SK-N-SH (cell line): ENCODE data around the gene VPS16. TPM values are rescaled to one million over a fixed set of nuclear protein-coding genes. Genes with fewer than 3 reads are reported as not detected.

ENCODE experiments used
- CTCF ChIA-PET: fragments of 300-600, 350-600 bp; formaldehyde crosslinking; extraction: SDS; loops from one replicate; lab custom pipeline; 2021; lab: Yijun Ruan, JAX
- POLR2A ChIA-PET: fragments of 350-600 bp; sonication (Branson Sonifier 250); formaldehyde crosslinking; extraction: SDS; loops from one replicate; lab custom pipeline; 2020; ENCODE audit warnings: antibody characterized with exemption, inconsistent platforms; lab: Yijun Ruan, JAX
- DNase-seq: peaks from one replicate; pipeline ENCODE4 v3.0.0; 2012
- H2AFZ ChIP-seq: fragments of 200-600 bp; sonication (generic); 2 replicates; pipeline ENCODE4 v1.8.1; 2016; ENCODE audit warnings: antibody characterized with exemption, mild to moderate bottlenecking, low read depth
- H3F3A ChIP-seq: fragments of 200-600 bp; sonication (generic); replicated peaks from 2 replicates; pipeline ENCODE3; 2016; ENCODE audit warnings: antibody characterized with exemption, mild to moderate bottlenecking; ENCODE audit not compliant: insufficient read depth
- H3K27ac ChIP-seq, 2 experiments: fragments of 200-500 bp in 1 of 2; fragments of 200-600 bp in 1 of 2; sonication (Bioruptor generic) in 1 of 2; sonication (generic), shearing (Covaris generic) in 1 of 2; 2 replicates each; pipeline versions ENCODE4 v1.5.1 to v1.6.1; 2014 to 2016; ENCODE audit warnings: low read depth in 2 of 2, inconsistent platforms in 1 of 2, low read length in 1 of 2, mild to moderate bottlenecking in 1 of 2, mixed read lengths in 1 of 2
- H3K27me3 ChIP-seq: fragments of 200-600 bp; sonication (generic), shearing (Covaris generic); 2 replicates; pipeline ENCODE4 v1.6.1; 2016; ENCODE audit warnings: mixed run types; ENCODE audit not compliant: insufficient read depth
- H3K36me3 ChIP-seq, 2 experiments: fragments of 200-500 bp in 1 of 2; fragments of 200-600 bp in 1 of 2; sonication (Bioruptor generic) in 1 of 2; sonication (generic) in 1 of 2; replicated peaks in 1 of 2; 2 replicates each; pipeline versions ENCODE3 to v1.5.1; 2014 to 2016; ENCODE audit warnings: low read length in 1 of 2, mild to moderate bottlenecking in 1 of 2; ENCODE audit not compliant: insufficient read depth in 2 of 2, control insufficient read depth in 1 of 2
- H3K4me1 ChIP-seq, 2 experiments: fragments of 200-500 bp in 1 of 2; fragments of 200-600 bp in 1 of 2; sonication (Bioruptor generic) in 1 of 2; sonication (generic), shearing (Covaris generic) in 1 of 2; 2 replicates each; pipeline versions ENCODE4 v1.5.1 to v1.6.1; 2014 to 2016; ENCODE audit warnings: low read depth in 1 of 2, low read length in 1 of 2, mixed run types in 1 of 2; ENCODE audit not compliant: insufficient read depth in 2 of 2, control insufficient read depth in 1 of 2
- H3K4me2 ChIP-seq: fragments of 200-600 bp; sonication (generic), shearing (Covaris generic); 2 replicates; pipeline ENCODE4 v1.6.1; 2017; ENCODE audit warnings: mixed run types
- H3K4me3 ChIP-seq, 2 experiments: fragments of 200-500 bp in 1 of 2; fragments of 200-600 bp in 1 of 2; sonication (Bioruptor generic) in 1 of 2; sonication (generic), shearing (Covaris generic) in 1 of 2; 2 replicates each; pipeline versions ENCODE4 v1.5.1 to v1.8.1; 2014 to 2016; ENCODE audit warnings: low read depth in 2 of 2, inconsistent platforms in 1 of 2, low read length in 1 of 2, mild to moderate bottlenecking in 1 of 2, mixed read lengths in 1 of 2, moderate library complexity in 1 of 2
- H3K79me2 ChIP-seq: fragments of 200-600 bp; sonication (generic); 2 replicates; pipeline ENCODE4 v1.8.1; 2017; ENCODE audit warnings: mild to moderate bottlenecking; ENCODE audit not compliant: insufficient read depth
- H3K9ac ChIP-seq: fragments of 200-600 bp; sonication (generic); 2 replicates; pipeline ENCODE4 v1.6.1; 2017; ENCODE audit warnings: mixed run types
- H3K9me2 ChIP-seq: fragments of 200-600 bp; sonication (generic); 2 replicates; pipeline ENCODE4 v1.6.1; 2017; ENCODE audit warnings: mixed run types
- H3K9me3 ChIP-seq: fragments of 200-600 bp; sonication (generic); 2 replicates; pipeline ENCODE4 v1.6.1; 2017; ENCODE audit warnings: mixed run types, mild to moderate bottlenecking, moderate library complexity
- H4K20me1 ChIP-seq: fragments of 200-600 bp; sonication (generic); 2 replicates; pipeline ENCODE4 v1.6.1; 2017; ENCODE audit warnings: mild to moderate bottlenecking, mixed run types; ENCODE audit not compliant: insufficient read depth
- CHD2 ChIP-seq: fragments of 150-350 bp; IDR thresholded peaks from 2 replicates; pipeline ENCODE4 v1.6.1; 2018; ENCODE audit warnings: low read length; ENCODE audit not compliant: partially characterized antibody
- EP300 ChIP-seq, 2 experiments: IDR thresholded peaks; 2 replicates each; pipeline versions ENCODE4 v1.4.0 to v1.6.1; 2012; ENCODE audit warnings: borderline replicate concordance in 1 of 2, low read depth in 1 of 2, low read length in 1 of 2
- EZH2phosphoT487 ChIP-seq: fragments of 200-600 bp; sonication (generic); IDR thresholded peaks from 2 replicates; pipeline ENCODE4 v1.6.1; 2017; ENCODE audit warnings: low read depth, mixed run types, mild to moderate bottlenecking, antibody characterized with exemption, moderate library complexity, borderline replicate concordance
- FOXJ3 ChIP-seq: sonication (generic); formaldehyde crosslinking; IDR thresholded peaks from 2 replicates; pipeline ENCODE4 v1.5.1; 2020; ENCODE audit warnings: mild to moderate bottlenecking, missing genetic modification reagents
- FOXM1 ChIP-seq: IDR thresholded peaks from 2 replicates; pipeline ENCODE4 v1.4.0; 2012; ENCODE audit warnings: low read depth, mild to moderate bottlenecking
- JUND ChIP-seq: IDR thresholded peaks from 2 replicates; pipeline ENCODE4 v1.4.0; 2012
- MXI1 ChIP-seq: IDR thresholded peaks from 2 replicates; pipeline ENCODE4 v1.6.1; 2012; ENCODE audit warnings: mild to moderate bottlenecking, low read depth, low read length, improper control_type of control experiment
- NRF1 ChIP-seq: IDR thresholded peaks from 2 replicates; pipeline ENCODE4 v1.6.1; 2012; ENCODE audit warnings: low read depth, mild to moderate bottlenecking, low read length
- RAD21 ChIP-seq: IDR thresholded peaks from 2 replicates; pipeline ENCODE4 v1.6.1; 2012; ENCODE audit warnings: mild to moderate bottlenecking, low read length
- RXRA ChIP-seq: IDR thresholded peaks from 2 replicates; pipeline ENCODE4 v1.4.0; 2012; ENCODE audit warnings: low read depth, mild to moderate bottlenecking, borderline replicate concordance
- SMC3 ChIP-seq: IDR thresholded peaks from 2 replicates; pipeline ENCODE4 v1.6.1; 2012; ENCODE audit warnings: low read depth, low read length, improper control_type of control experiment
- USF2 ChIP-seq: fragments of 150-350 bp; IDR thresholded peaks from 2 replicates; pipeline ENCODE4 v1.6.1; 2017; ENCODE audit warnings: antibody characterized with exemption, low read length, low read depth, borderline replicate concordance
- WGBS: methylation state at CpG from one replicate; pipeline ENCODE4 v1.1.6; 2017; ENCODE audit warnings: low lambda C conversion rate; 5-methylcytosine and 5-hydroxymethylcytosine counted together
- polyA plus RNA-seq, 3 experiments: library from polyadenylated mRNA; depleted of rRNA; stranded (reverse); fragments of >200 nt; gene quantifications; 2 replicates each; pipeline ENCODE4 v1.2.3, GENCODE V29; 2012
- TF ChIP-seq, protein P1 (sequence below): IDR thresholded peaks from 2 replicates; pipeline ENCODE4 v1.6.1; 2012; ENCODE audit warnings: mild to moderate bottlenecking, low read depth, low read length, moderate library complexity
- TF ChIP-seq, protein P2 (sequence below): IDR thresholded peaks from 2 replicates; pipeline ENCODE4 v1.4.0; 2012; ENCODE audit warnings: low read depth, borderline replicate concordance
- TF ChIP-seq, protein P3 (sequence below): fragments of 150-350 bp; IDR thresholded peaks from 2 replicates; pipeline ENCODE4 v1.6.1; 2016; ENCODE audit warnings: mild to moderate bottlenecking, low read depth, low read length

Gene VPS16
- polyA plus RNA-seq, 1 of the 3 experiments (the other 2 are of a cell fraction): 62.0 TPM

GRCh38 chr20:2833761-2834160, 6.8 kb upstream of the VPS16 start (continued):
- TF ChIP-seq, protein P1, sequence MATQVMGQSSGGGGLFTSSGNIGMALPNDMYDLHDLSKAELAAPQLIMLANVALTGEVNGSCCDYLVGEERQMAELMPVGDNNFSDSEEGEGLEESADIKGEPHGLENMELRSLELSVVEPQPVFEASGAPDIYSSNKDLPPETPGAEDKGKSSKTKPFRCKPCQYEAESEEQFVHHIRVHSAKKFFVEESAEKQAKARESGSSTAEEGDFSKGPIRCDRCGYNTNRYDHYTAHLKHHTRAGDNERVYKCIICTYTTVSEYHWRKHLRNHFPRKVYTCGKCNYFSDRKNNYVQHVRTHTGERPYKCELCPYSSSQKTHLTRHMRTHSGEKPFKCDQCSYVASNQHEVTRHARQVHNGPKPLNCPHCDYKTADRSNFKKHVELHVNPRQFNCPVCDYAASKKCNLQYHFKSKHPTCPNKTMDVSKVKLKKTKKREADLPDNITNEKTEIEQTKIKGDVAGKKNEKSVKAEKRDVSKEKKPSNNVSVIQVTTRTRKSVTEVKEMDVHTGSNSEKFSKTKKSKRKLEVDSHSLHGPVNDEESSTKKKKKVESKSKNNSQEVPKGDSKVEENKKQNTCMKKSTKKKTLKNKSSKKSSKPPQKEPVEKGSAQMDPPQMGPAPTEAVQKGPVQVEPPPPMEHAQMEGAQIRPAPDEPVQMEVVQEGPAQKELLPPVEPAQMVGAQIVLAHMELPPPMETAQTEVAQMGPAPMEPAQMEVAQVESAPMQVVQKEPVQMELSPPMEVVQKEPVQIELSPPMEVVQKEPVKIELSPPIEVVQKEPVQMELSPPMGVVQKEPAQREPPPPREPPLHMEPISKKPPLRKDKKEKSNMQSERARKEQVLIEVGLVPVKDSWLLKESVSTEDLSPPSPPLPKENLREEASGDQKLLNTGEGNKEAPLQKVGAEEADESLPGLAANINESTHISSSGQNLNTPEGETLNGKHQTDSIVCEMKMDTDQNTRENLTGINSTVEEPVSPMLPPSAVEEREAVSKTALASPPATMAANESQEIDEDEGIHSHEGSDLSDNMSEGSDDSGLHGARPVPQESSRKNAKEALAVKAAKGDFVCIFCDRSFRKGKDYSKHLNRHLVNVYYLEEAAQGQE: no peak
- TF ChIP-seq CHD2 (no peak), JUND (no peak), RAD21 (no peak)
- TF ChIP-seq, all 33 proteins: peak for 0

DNA sequence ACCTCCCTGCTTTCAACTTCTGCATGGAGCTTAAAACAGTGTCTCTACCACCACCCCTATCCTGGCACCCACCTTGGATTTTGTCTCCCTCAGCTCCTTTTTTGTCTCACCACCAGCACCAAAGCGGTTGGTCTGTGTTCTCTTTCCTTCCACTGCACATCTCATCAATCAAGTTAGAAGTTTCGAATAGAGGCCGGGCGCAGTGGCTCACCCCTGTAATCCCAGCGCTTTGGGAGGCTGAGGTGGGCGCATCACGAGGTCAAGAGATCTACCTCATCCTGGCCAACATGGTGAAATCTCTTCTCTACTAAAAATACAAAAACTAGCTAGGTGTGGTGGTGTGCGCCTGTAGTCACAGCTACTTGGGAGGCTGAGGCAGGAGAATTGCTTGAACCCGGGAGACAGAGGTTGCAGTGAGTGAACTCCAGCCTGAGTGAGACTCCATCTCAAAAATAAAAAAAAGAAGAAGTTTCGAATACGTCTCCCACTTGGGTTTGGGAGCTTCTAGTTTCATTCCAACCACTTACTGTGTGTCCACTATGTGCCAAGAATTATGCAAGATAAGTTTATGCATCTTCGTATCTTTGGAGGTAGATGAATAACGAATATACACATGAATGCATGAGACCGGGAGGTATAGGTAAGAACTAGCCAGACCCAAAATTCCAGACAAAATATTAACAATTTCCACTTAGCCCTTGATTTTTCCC, 6.0 kb upstream of the VPS16 start:
- 96% methylated on average over 14 of the region's 14 CpGs for whole genome bisulfite sequencing
- peaks cover 4% of the 10 kb centered on the region; the same call in 1 of the 2 replicates for H3K79me2 ChIP-seq
- H3K4me1 ChIP-seq: peaks cover 6 to 10% of the 10 kb centered on the region in 2 experiments; a peak in 2 of 4 replicates
- H2AFZ ChIP-seq: no peak overlapping the region
- H3K27ac ChIP-seq: no peak overlapping the region
- no peak overlapping the region for H3K4me2 ChIP-seq
- POLR2A ChIA-PET: interaction anchor here (0.9 kb wide), 1 partner anchor 13 kb away, joined by 6 read pairs; no protein-coding TSS in a partner anchor
- peaks cover 15% of the 10 kb centered on the region for H3F3A ChIP-seq
- no peaks in the 10 kb centered on the region for H4K20me1 ChIP-seq
- no peaks in the 10 kb centered on the region for H3K9me3 ChIP-seq
- peaks cover 0 to 20% of the 10 kb centered on the region in 2 experiments for H3K36me3 ChIP-seq
- no peak for TF ChIP-seq RXRA
- no peaks in the 10 kb centered on the region for H3K9me2 ChIP-seq
- H3K4me3 ChIP-seq: no peak overlapping the region
- no peak overlapping the region for H3K9ac ChIP-seq
- H3K27me3 ChIP-seq: no peaks in the 10 kb centered on the region
- CTCF ChIA-PET: interaction anchor here (1.1 kb wide), 1 partner anchor 9 kb away, joined by 3 read pairs; no protein-coding TSS in a partner anchor
- DNase-seq: no peak

DNA sequence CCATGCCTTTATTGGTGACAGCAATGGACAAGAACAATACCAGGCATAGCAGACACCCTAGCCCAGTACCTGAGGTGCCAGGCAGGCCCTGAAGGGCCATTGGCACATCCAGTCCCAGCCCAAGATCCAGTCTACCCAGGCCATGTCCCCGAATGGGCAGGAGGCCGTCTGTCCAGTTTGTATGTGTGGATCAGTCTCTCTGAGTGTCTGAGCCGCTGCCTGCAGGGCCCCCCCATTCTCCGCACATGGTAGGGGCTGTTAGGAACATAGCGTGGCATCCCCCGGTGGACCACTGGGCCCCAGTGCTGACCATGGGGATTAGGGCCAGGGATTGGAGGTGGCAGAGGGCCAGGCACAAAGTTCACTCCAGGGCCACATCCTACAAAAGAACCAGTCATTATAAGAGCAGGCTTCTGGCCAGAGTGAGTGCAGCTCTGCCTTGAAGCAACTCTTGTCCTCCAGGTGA, 5.2 kb upstream of the VPS16 start:
- no peak overlapping the region for H2AFZ ChIP-seq
- no peaks in the 10 kb centered on the region for H3K9me2 ChIP-seq
- 95% methylated on average over 4 of the region's 6 CpGs for WGBS
- peaks cover 15% of the 10 kb centered on the region for H3F3A ChIP-seq
- H3K9ac ChIP-seq: no peak overlapping the region
- DNase-seq: no peak
- no peak overlapping the region for H3K4me3 ChIP-seq
- POLR2A ChIA-PET: no interaction called here
- H3K36me3 ChIP-seq: peaks cover 0 to 20% of the 10 kb centered on the region in 2 experiments
- no peaks in the 10 kb centered on the region for H3K27me3 ChIP-seq
- peaks cover 6 to 15% of the 10 kb centered on the region in 2 experiments; a peak in 2 of 4 replicates for H3K4me1 ChIP-seq
- H3K27ac ChIP-seq: no peak overlapping the region
- CTCF ChIA-PET: interaction anchor here (1.1 kb wide), 1 partner anchor 8 kb away, joined by 3 read pairs; no protein-coding TSS in a partner anchor
- no peaks in the 10 kb centered on the region for H3K9me3 ChIP-seq
- H3K79me2 ChIP-seq: peaks cover 8% of the 10 kb centered on the region; the same call in 1 of the 2 replicates
- no peak overlapping the region for H3K4me2 ChIP-seq
- H4K20me1 ChIP-seq: no peaks in the 10 kb centered on the region
- TF ChIP-seq EZH2phosphoT487: no peak
- TF ChIP-seq, protein P2, sequence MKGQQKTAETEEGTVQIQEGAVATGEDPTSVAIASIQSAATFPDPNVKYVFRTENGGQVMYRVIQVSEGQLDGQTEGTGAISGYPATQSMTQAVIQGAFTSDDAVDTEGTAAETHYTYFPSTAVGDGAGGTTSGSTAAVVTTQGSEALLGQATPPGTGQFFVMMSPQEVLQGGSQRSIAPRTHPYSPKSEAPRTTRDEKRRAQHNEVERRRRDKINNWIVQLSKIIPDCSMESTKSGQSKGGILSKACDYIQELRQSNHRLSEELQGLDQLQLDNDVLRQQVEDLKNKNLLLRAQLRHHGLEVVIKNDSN: no peak
- TF ChIP-seq FOXM1: no peak
- no peak for TF ChIP-seq SMC3
- TF ChIP-seq RAD21: no peak
- no peak for TF ChIP-seq RXRA
- TF ChIP-seq, protein P3, sequence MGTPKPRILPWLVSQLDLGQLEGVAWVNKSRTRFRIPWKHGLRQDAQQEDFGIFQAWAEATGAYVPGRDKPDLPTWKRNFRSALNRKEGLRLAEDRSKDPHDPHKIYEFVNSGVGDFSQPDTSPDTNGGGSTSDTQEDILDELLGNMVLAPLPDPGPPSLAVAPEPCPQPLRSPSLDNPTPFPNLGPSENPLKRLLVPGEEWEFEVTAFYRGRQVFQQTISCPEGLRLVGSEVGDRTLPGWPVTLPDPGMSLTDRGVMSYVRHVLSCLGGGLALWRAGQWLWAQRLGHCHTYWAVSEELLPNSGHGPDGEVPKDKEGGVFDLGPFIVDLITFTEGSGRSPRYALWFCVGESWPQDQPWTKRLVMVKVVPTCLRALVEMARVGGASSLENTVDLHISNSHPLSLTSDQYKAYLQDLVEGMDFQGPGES: no peak
- no peak for TF ChIP-seq EP300 (IDR thresholded peaks at IDR 0.05; ENCODE audit: borderline replicate concordance in 1 of 2, low read depth in 1 of 2, low read length in 1 of 2)
- TF ChIP-seq USF2: no peak
- no peak for TF ChIP-seq FOXJ3 (CRISPR knock-in tag)
- TF ChIP-seq MXI1: no peak
- TF ChIP-seq NRF1: no peak
